ENCODE data around the gene DUSP2.

Gene DUSP2

GRCh38 chr2:96115631-96116423, 29.4 kb downstream of the DUSP2 start:
- in situ Hi-C loops (cut with HindIII; ENCODE audit: low sequenced_read_pairs): no loop called here
- TF ChIP-seq CTCF (IDR thresholded peaks at IDR 0.05; ENCODE audit: low read depth, low read length, missing control alignments): no peak
- DNase-seq (ENCODE audit: low read depth): no peak
- H3K4me3 ChIP-seq (ENCODE audit: low read depth, low read length): peak overlapping the region; percentile 26

- no peak for TF ChIP-seq CTCF (IDR thresholded peaks at IDR 0.05; ENCODE audit: low read depth, low read length, missing control alignments)
- DNase-seq (ENCODE audit: low read depth): no peak
- H3K4me3 ChIP-seq (ENCODE audit: low read depth, low read length): no peak overlapping the region
- in situ Hi-C loops (cut with HindIII; ENCODE audit: low sequenced_read_pairs): no loop called here
These were observed 30.2 kb downstream of the DUSP2 start for GRCh38 chr2:96114903-96115581.

GRCh38 chr2:96114546-96114902, 30.7 kb downstream of the DUSP2 start:
- in situ Hi-C loops (cut with HindIII; ENCODE audit: low sequenced_read_pairs): no loop called here
- no peak for DNase-seq (ENCODE audit: low read depth)

GRCh38 chr2:96113951-96114350, 31.3 kb downstream of the DUSP2 start:
- in situ Hi-C loops (cut with HindIII; ENCODE audit: low sequenced_read_pairs): no loop called here
- H3K4me3 ChIP-seq (ENCODE audit: low read depth, low read length): no peak overlapping the region
- TF ChIP-seq CTCF (IDR thresholded peaks at IDR 0.05; ENCODE audit: low read depth, low read length, missing control alignments): no peak
- DNase-seq (ENCODE audit: low read depth): no peak

More at GRCh38 chr2:96114546-96114902, 30.7 kb downstream of the DUSP2 start:
- no peak for TF ChIP-seq CTCF (IDR thresholded peaks at IDR 0.05; ENCODE audit: low read depth, low read length, missing control alignments)
- no peak overlapping the region for H3K4me3 ChIP-seq (ENCODE audit: low read depth, low read length)

GRCh38 chr2:96113367-96113677, 31.9 kb downstream of the DUSP2 start:
- DNase-seq (ENCODE audit: low read depth): no peak
- no peak for TF ChIP-seq CTCF (IDR thresholded peaks at IDR 0.05; ENCODE audit: low read depth, low read length, missing control alignments)
- in situ Hi-C loops (cut with HindIII; ENCODE audit: low sequenced_read_pairs): no loop called here
- no peak overlapping the region for H3K4me3 ChIP-seq (ENCODE audit: low read depth, low read length)

- DNase-seq (ENCODE audit: low read depth): no peak
- H3K4me3 ChIP-seq (ENCODE audit: low read depth, low read length): no peak overlapping the region
- no peak for TF ChIP-seq CTCF (IDR thresholded peaks at IDR 0.05; ENCODE audit: low read depth, low read length, missing control alignments)
- in situ Hi-C loops (cut with HindIII; ENCODE audit: low sequenced_read_pairs): no loop called here
These were observed 32.5 kb downstream of the DUSP2 start for GRCh38 chr2:96112501-96113366.
